Measurements from ENCODE around the gene CABP2.

Gene CABP2

GRCh38 chr11:67524480-67524808, 1.2 kb upstream of the CABP2 start:
- H3K4me3 ChIP-seq (replicated peaks; ENCODE audit: low read depth, low read length), result no peak overlapping the region
- TF ChIP-seq CTCF (IDR thresholded peaks at IDR 0.05; ENCODE audit: insufficient read depth, low read length, poor library complexity, severe bottlenecking), result no peak
- H3K27me3 ChIP-seq (replicated peaks; ENCODE audit: control insufficient read depth, insufficient read depth, low read length), result no peaks in the 10 kb centered on the region; the same call in 1 of the 2 replicates

GRCh38 chr11:67523556-67524479, 572 bp upstream of the CABP2 start:
- Histone ChIP-seq H3K36me3 (ENCODE audit: control insufficient read depth, insufficient read depth, low read length) (no peaks in the 10 kb centered on the region), H3K27me3 (replicated peaks; ENCODE audit: control insufficient read depth, insufficient read depth, low read length) (no peaks in the 10 kb centered on the region; the same call in 1 of the 2 replicates), H3K4me3 (replicated peaks; ENCODE audit: low read depth, low read length) (no peak overlapping the region)
- TF ChIP-seq CTCF (IDR thresholded peaks at IDR 0.05; ENCODE audit: insufficient read depth, low read length, poor library complexity, severe bottlenecking), result peak; percentile 1
- DNase-seq (ENCODE audit: extremely low read depth, insufficient read length), result no peak

More at GRCh38 chr11:67524480-67524808, 1.2 kb upstream of the CABP2 start:
- H3K36me3 ChIP-seq (ENCODE audit: control insufficient read depth, insufficient read depth, low read length), result no peaks in the 10 kb centered on the region
- DNase-seq (ENCODE audit: extremely low read depth, insufficient read length), result no peak

GRCh38 chr11:67522338-67522737, 908 bp downstream of the CABP2 start:
- Histone ChIP-seq H3K36me3 (ENCODE audit: control insufficient read depth, insufficient read depth, low read length) (no peaks in the 10 kb centered on the region), H3K27me3 (replicated peaks; ENCODE audit: control insufficient read depth, insufficient read depth, low read length) (no peaks in the 10 kb centered on the region; the same call in 1 of the 2 replicates), H3K4me3 (replicated peaks; ENCODE audit: low read depth, low read length) (no peak overlapping the region)
- DNase-seq (ENCODE audit: extremely low read depth, insufficient read length), result no peak
- TF ChIP-seq CTCF (IDR thresholded peaks at IDR 0.05; ENCODE audit: insufficient read depth, low read length, poor library complexity, severe bottlenecking), result no peak

GRCh38 chr11:67521924-67522323, 1.3 kb downstream of the CABP2 start:
- no peak overlapping the region for H3K4me3 ChIP-seq (replicated peaks; ENCODE audit: low read depth, low read length)
- no peaks in the 10 kb centered on the region; the same call in 1 of the 2 replicates for H3K27me3 ChIP-seq (replicated peaks; ENCODE audit: control insufficient read depth, insufficient read depth, low read length)
- no peak for TF ChIP-seq CTCF (IDR thresholded peaks at IDR 0.05; ENCODE audit: insufficient read depth, low read length, poor library complexity, severe bottlenecking)
- no peaks in the 10 kb centered on the region for H3K36me3 ChIP-seq (ENCODE audit: control insufficient read depth, insufficient read depth, low read length)
- no peak for DNase-seq (ENCODE audit: extremely low read depth, insufficient read length)

GRCh38 chr11:67520856-67521824, 2.1 kb downstream of the CABP2 start:
- DNase-seq (ENCODE audit: extremely low read depth, insufficient read length), result no peak
- TF ChIP-seq CTCF (IDR thresholded peaks at IDR 0.05; ENCODE audit: insufficient read depth, low read length, poor library complexity, severe bottlenecking), result no peak
- Histone ChIP-seq H3K4me3 (replicated peaks; ENCODE audit: low read depth, low read length) (no peak overlapping the region), H3K36me3 (ENCODE audit: control insufficient read depth, insufficient read depth, low read length) (no peaks in the 10 kb centered on the region), H3K27me3 (replicated peaks; ENCODE audit: control insufficient read depth, insufficient read depth, low read length) (no peaks in the 10 kb centered on the region; the same call in 1 of the 2 replicates)

Measured in GM06990 (cell line).